COR-L47 (cell line): ENCODE measurements around the gene NRP1.
"Not testable (repeated sequence)": the region's sequence is repeated elsewhere in the genome, so short reads cannot be mapped to it uniquely, and the experiment has no call there.

Experiments
- DNase-seq: peaks from one replicate; lab custom pipeline; 2025; lab: John Stamatoyannopoulos, UW

NRP1 gene

GRCh38 chr10:33150146-33150545, 184.3 kb downstream of the NRP1 start:
- DNase-seq: no peak

GRCh38 chr10:33147013-33147310, 187.5 kb downstream of the NRP1 start:
- no peak for DNase-seq

- DNase-seq: no peak
Observed at GRCh38 chr10:33146189-33147012, 188.1 kb downstream of the NRP1 start.

GRCh38 chr10:33145451-33146188, 188.8 kb downstream of the NRP1 start:
- no peak for DNase-seq

- DNase-seq: no peak
Observed at GRCh38 chr10:33143160-33143728, 191.2 kb downstream of the NRP1 start.

- DNase-seq: no peak
Observed at GRCh38 chr10:33142295-33142694, 192.2 kb downstream of the NRP1 start.

- DNase-seq: no peak
Observed at GRCh38 chr10:33141251-33141650, 193.2 kb downstream of the NRP1 start.

GRCh38 chr10:33139181-33139646, 195.3 kb downstream of the NRP1 start:
- DNase-seq: no peak

- not testable (repeated sequence) for DNase-seq
Observed at GRCh38 chr10:33138686-33139085, 195.8 kb downstream of the NRP1 start.

GRCh38 chr10:33137356-33138005, 197.0 kb downstream of the NRP1 start:
- DNase-seq: no peak

GRCh38 chr10:33136781-33137180, 197.7 kb downstream of the NRP1 start:
- no peak for DNase-seq

GRCh38 chr10:33136271-33136670, 198.2 kb downstream of the NRP1 start:
- DNase-seq: no peak

GRCh38 chr10:33134011-33134751, 200.3 kb downstream of the NRP1 start:
- DNase-seq: no peak

- no peak for DNase-seq
Observed at GRCh38 chr10:33133557-33133956, 200.9 kb downstream of the NRP1 start.

GRCh38 chr10:33132626-33133025, 201.8 kb downstream of the NRP1 start:
- DNase-seq: no peak

GRCh38 chr10:33129996-33130386, 204.5 kb downstream of the NRP1 start:
- DNase-seq: no peak

GRCh38 chr10:33129141-33129995, 205.1 kb downstream of the NRP1 start:
- no peak for DNase-seq

- DNase-seq: no peak
Observed at GRCh38 chr10:33127622-33128021, 206.8 kb downstream of the NRP1 start.
